Measurements from ENCODE around the gene MKRN2.
A peak's percentile ranks its signal among the peaks of the same experiment; 100 is the strongest.
"Not testable (repeated sequence)": the region's sequence is repeated elsewhere in the genome, so short reads cannot be mapped to it uniquely, and the experiment has no call there.

Gene MKRN2

GRCh38 chr3:12543497-12543896, 13.4 kb upstream of the MKRN2 start:
- not testable (repeated sequence) for H3K9me3 Mint-ChIP-seq; H3K4me3 Mint-ChIP-seq; H3K27ac Mint-ChIP-seq; H3K36me3 Mint-ChIP-seq; DNase-seq (ENCODE audit: low spot score in 2 of 2); ATAC-seq; H3K4me1 Mint-ChIP-seq

DNA sequence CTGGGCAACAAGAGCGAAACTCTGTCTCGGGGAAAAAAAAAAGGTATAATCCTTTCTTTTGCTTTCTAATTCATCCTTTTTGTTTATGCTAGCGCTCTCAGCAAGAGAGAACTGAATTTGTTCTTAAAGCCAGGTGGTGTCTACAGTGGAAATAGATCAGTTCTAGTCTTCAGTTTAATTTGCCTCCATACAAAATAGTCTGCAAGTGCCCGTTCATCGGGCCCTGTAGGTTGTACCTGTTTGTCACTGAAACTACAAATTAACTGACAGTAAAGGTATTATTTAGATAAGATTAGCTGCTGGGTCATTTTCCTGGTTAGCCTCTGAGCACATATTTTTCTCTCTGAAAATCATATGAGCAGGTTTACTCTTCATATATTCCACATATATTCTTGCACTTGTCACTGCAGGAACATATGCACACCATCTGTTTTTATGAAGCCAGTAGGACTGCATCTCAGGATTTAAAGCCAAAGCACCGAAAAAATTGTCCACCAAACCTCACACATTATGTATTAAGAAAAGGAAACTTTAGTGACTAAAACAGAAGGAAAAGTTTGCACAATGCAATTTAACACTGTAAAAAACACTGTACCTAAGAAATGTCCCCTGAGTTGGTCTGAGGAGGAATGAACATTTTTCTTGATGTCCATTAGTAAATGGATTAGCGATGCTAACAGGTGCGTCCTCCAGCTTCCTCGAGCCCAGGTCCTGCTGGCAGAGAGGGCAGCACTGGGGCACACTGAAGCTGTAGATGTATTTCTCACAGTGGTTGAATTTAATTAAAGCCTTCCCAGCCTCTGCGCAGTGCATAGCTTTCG, 12.0 kb upstream of the MKRN2 start:
- Mint-ChIP-seq H3K4me3 (no peak overlapping the region), H3K4me1 (no peaks in the 10 kb centered on the region), H3K27ac (no peak overlapping the region), H3K36me3 (no peaks in the 10 kb centered on the region), H3K9me3 (no peaks in the 10 kb centered on the region)
- no peak for DNase-seq (ENCODE audit: low spot score in 2 of 2)
- ATAC-seq: no peak

DNA sequence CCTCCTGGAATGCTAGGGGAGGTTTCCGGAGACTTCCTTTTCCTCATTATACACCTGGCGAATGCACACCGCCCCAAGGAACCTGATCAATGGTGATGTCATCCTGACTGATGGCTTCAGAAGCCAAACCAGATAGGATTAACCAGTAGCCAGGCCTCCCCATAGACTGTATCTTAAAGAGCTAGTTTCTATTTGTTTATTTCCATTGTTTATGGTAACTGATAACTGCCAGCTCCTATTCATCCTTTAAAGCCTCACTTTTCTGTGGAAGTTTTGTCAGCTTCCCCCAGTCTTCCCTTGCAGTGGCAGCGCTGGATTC, 11.5 kb upstream of the MKRN2 start, which contains the start of gene MKRN2OS:
MKRN2OS (minus strand) TSS at position 27 of the 319 bp plus-strand sequence. CDS start 35 bp downstream, outside the sequence.
- ATAC-seq: no peak
- H3K9me3 Mint-ChIP-seq: no peaks in the 10 kb centered on the region
- no peak within 1 kb of the TSS for H3K4me3 Mint-ChIP-seq
- DNase-seq (ENCODE audit: low spot score in 2 of 2): no peak
- H3K27ac Mint-ChIP-seq: no peak within 1 kb of the TSS
- no peaks in the 10 kb centered on the region for H3K36me3 Mint-ChIP-seq
- no peaks in the 10 kb centered on the region for H3K4me1 Mint-ChIP-seq

GRCh38 chr3:12549971-12550760, 6.7 kb upstream of the MKRN2 start:
- Mint-ChIP-seq H3K9me3 (no peaks in the 10 kb centered on the region), H3K4me3 (no peak overlapping the region), H3K36me3 (no peaks in the 10 kb centered on the region), H3K4me1 (no peaks in the 10 kb centered on the region), H3K27ac (no peak overlapping the region)
- ATAC-seq: no peak
- DNase-seq (ENCODE audit: low spot score in 2 of 2): no peak

GRCh38 chr3:12553921-12554391, 2.9 kb upstream of the MKRN2 start:
- ATAC-seq: no peak
- Mint-ChIP-seq H3K4me1 (peaks cover 22% of the 10 kb centered on the region), H3K9me3 (no peaks in the 10 kb centered on the region), H3K36me3 (peaks cover 4% of the 10 kb centered on the region), H3K27ac (no peak overlapping the region), H3K4me3 (peak overlapping the region; percentile 86)
- peak in 1 of 2 donors; percentile 63 for DNase-seq (ENCODE audit: low spot score in 2 of 2)

DNA sequence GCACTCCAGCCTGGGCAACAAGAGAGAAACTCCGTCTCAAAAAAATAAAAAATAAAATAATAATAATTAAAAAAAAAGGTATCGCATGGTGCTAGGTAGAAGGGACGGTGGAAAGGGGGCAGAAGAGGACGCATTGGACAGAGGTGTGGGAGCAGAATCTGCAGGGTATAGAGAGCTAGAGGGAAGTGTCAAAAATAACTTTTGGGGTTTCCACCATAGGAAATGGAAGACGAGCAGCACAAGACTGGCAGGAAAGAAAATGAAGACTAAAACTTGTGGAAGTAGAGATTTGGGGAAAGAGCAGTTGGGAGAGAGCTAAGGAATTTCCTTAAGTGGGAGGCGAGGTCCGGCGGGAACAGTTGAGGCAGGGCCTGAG, 585 bp upstream of the MKRN2 start:
- no peak for ATAC-seq
- Mint-ChIP-seq H3K4me1 (peaks cover 45% of the 10 kb centered on the region), H3K36me3 (peaks cover 4% of the 10 kb centered on the region), H3K9me3 (no peaks in the 10 kb centered on the region), H3K27ac (peak overlapping the region; percentile 90), H3K4me3 (peak overlapping the region; percentile 86)
- DNase-seq (ENCODE audit: low spot score in 2 of 2): no peak

DNA sequence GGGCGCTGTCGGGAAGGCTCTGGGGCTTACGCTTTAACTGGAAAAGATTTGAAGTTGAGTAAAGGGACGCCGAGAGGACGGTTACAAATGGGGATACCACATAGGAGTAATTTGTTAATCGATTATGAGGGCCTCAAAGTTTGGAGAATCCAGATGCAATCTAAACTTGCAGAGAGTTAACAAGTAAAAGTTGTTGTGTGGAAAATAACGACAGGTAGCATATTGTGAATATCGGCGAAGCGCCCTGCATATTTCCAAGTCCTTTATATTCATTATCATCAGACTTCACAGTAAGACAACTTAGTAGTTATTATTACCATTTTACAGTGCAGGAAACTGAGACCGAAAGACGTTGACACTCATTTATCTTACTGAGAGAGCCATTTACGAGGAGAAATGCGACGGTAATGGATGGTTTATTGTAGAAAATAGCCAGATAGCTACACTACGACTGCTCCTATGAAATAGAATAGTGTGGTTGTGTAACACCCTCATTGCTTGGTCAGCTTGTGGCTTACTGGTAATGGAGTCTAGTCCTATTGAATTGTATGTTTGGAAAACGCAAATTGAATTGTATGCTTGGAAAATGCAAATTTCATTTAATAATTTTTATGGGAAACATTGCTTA, 700 bp downstream of the MKRN2 start:
- no peak for ATAC-seq
- DNase-seq (ENCODE audit: low spot score in 2 of 2): no peak
- Mint-ChIP-seq H3K36me3 (peaks cover 4% of the 10 kb centered on the region), H3K9me3 (no peaks in the 10 kb centered on the region), H3K4me1 (peaks cover 52% of the 10 kb centered on the region), H3K27ac (peak overlapping the region; percentile 90), H3K4me3 (peak overlapping the region; percentile 86)

DNA sequence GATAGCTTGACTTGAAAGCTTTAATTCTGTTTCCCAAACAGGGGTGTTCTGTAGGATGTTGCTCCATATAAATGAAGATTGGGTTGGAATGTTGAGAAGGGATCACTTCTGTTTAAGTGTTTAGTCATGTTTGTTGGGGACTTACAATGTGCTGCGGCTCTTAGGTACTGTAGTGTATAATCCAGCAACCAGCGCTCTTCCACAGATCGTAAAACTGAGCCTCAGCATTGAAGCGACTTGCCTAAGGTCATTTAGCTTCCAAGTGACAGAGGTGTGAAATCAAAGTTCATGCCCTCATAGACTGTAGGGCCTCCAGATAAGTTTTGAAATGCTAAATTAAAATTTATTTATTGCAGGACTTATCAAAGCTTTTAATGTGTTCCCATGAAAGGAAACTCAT, 1.8 kb downstream of the MKRN2 start:
- no peaks in the 10 kb centered on the region for H3K9me3 Mint-ChIP-seq
- peaks cover 4% of the 10 kb centered on the region for H3K36me3 Mint-ChIP-seq
- no peak for ATAC-seq
- H3K4me3 Mint-ChIP-seq: peak overlapping the region; percentile 86
- no peak overlapping the region for H3K27ac Mint-ChIP-seq
- no peak for DNase-seq (ENCODE audit: low spot score in 2 of 2)
- H3K4me1 Mint-ChIP-seq: peaks cover 52% of the 10 kb centered on the region

GRCh38 chr3:12559520-12559919, 2.6 kb downstream of the MKRN2 start:
- Mint-ChIP-seq H3K9me3 (no peaks in the 10 kb centered on the region), H3K27ac (peak overlapping the region; percentile 18), H3K36me3 (peaks cover 4% of the 10 kb centered on the region), H3K4me1 (peaks cover 54% of the 10 kb centered on the region), H3K4me3 (no peak overlapping the region)
- no peak for DNase-seq (ENCODE audit: low spot score in 2 of 2)
- no peak for ATAC-seq

- Mint-ChIP-seq H3K36me3 (peaks cover 4% of the 10 kb centered on the region), H3K4me1 (peaks cover 59% of the 10 kb centered on the region), H3K4me3 (peak overlapping the region; percentile 1), H3K9me3 (no peaks in the 10 kb centered on the region), H3K27ac (peak overlapping the region; percentile 20)
- ATAC-seq (peak; percentile 73), DNase-seq (ENCODE audit: low spot score in 2 of 2) (peak in 1 of 2 donors; percentile 53)
Observed at GRCh38 chr3:12560505-12561190, 3.8 kb downstream of the MKRN2 start.

- Mint-ChIP-seq H3K36me3 (peaks cover 3% of the 10 kb centered on the region), H3K27ac (peak overlapping the region; percentile 20), H3K9me3 (peaks cover 5% of the 10 kb centered on the region), H3K4me1 (peaks cover 55% of the 10 kb centered on the region), H3K4me3 (peak overlapping the region; percentile 1)
- ATAC-seq (no peak), DNase-seq (ENCODE audit: low spot score in 2 of 2) (no peak)
Observed at GRCh38 chr3:12561397-12561796, 4.5 kb downstream of the MKRN2 start.

DNA sequence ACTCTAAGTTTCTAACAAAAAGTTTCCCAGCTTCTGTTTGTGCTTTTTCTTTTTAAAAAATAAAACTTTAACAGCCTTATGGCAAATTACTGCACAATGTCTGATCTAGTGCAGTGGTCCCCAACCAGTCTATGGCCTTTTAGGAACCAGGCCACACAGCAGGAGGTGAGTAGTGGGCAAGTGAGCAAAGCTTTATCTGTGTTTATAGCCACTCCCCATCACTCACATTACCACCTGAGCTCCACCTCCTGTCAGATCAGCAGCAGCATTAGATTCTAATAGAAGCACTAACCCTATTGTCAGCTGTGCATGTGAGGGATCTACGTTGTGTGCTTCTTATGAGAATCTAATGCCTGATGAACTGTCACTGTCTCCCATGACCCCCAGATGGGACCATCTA, 5.6 kb downstream of the MKRN2 start:
- H3K27ac Mint-ChIP-seq: no peak overlapping the region
- H3K36me3 Mint-ChIP-seq: peaks cover 10% of the 10 kb centered on the region
- H3K4me1 Mint-ChIP-seq: peaks cover 60% of the 10 kb centered on the region

GRCh38 chr3:12566976-12567375, 10.1 kb downstream of the MKRN2 start:
- no peak overlapping the region for H3K4me3 Mint-ChIP-seq
- DNase-seq (ENCODE audit: low spot score in 2 of 2): no peak
- H3K9me3 Mint-ChIP-seq: peaks cover 9% of the 10 kb centered on the region
- H3K36me3 Mint-ChIP-seq: peaks cover 55% of the 10 kb centered on the region
- H3K27ac Mint-ChIP-seq: peak overlapping the region; percentile 11
- ATAC-seq: no peak
- H3K4me1 Mint-ChIP-seq: peaks cover 27% of the 10 kb centered on the region

More for the DNA sequence above, 5.6 kb downstream of the MKRN2 start:
- DNase-seq (ENCODE audit: low spot score in 2 of 2) (no peak), ATAC-seq (no peak)
- Mint-ChIP-seq H3K4me3 (no peak overlapping the region), H3K9me3 (peaks cover 9% of the 10 kb centered on the region)

DNA sequence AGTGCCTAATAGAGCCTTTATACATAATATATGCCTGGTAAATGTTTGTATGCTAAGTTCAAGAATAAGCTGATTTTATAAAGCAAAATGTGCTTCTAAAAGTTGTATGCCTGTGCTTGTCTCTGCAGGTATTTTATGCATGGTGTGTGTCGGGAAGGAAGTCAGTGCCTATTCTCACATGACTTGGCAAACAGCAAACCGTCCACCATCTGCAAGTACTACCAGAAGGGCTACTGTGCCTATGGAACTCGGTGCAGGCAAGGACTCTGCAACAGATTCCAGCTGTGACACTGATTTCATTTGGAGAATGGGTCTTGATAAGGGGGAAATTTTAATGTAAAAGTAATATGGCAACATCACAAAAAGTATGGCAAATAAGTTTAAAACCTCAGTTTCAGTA, 11.9 kb downstream of the MKRN2 start:
- ATAC-seq (no peak), DNase-seq (ENCODE audit: low spot score in 2 of 2) (no peak)
- Mint-ChIP-seq H3K27ac (no peak overlapping the region), H3K4me3 (no peak overlapping the region), H3K4me1 (peaks cover 26% of the 10 kb centered on the region), H3K36me3 (peaks cover 73% of the 10 kb centered on the region), H3K9me3 (peaks cover 9% of the 10 kb centered on the region)

DNA sequence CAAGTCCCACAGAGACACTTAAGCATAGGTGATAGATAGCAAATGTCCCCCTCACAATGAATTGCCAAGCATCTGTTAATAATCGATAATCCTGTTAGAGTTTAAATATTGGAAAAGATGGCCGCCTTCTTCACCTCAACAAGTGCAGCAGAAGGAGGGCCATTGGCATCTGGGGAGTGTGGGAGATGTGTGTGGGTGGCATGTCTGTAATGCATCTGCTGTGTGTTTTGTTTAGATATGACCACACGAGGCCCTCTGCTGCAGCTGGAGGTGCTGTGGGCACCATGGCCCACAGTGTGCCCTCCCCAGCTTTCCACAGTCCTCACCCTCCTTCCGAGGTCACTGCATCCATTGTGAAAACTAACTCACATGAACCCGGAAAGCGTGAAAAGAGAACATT, 12.9 kb downstream of the MKRN2 start:
- Mint-ChIP-seq H3K27ac (peak overlapping the region; percentile 11), H3K36me3 (peaks cover 84% of the 10 kb centered on the region), H3K4me3 (no peak overlapping the region), H3K9me3 (peaks cover 9% of the 10 kb centered on the region), H3K4me1 (peaks cover 26% of the 10 kb centered on the region)
- DNase-seq (ENCODE audit: low spot score in 2 of 2) (no peak), ATAC-seq (no peak)
